ENCODE results near the gene CENPN. TPM values are rescaled to one million over a fixed set of nuclear protein-coding genes. Genes with fewer than 3 reads are reported as not detected.
A peak's percentile ranks its signal among the peaks of the same experiment; 100 is the strongest.

Gene CENPN
- total RNA-seq, 1 donor from 2014 or later = 31.0 TPM

GRCh38 chr16:81008505-81008789, 1.4 kb downstream of the CENPN start:
- no peaks in the 10 kb centered on the region for H3K36me3 Mint-ChIP-seq
- DNase-seq (ENCODE audit: extremely low spot score, unreplicated experiment) = no peak
- no peaks in the 10 kb centered on the region for H3K27me3 Mint-ChIP-seq
- peaks cover 23% of the 10 kb centered on the region for H3K4me1 Mint-ChIP-seq (ENCODE audit: unreplicated experiment)
- TF ChIP-seq CTCF (conservative IDR thresholded peaks at IDR 0.05) = no peak
- H3K27ac Mint-ChIP-seq = peak overlapping the region; percentile 100
- peak overlapping the region; percentile 99 for H3K4me3 Mint-ChIP-seq
- no peaks in the 10 kb centered on the region for H3K9me3 Mint-ChIP-seq

GRCh38 chr16:81012974-81013373, 6.0 kb downstream of the CENPN start:
- no peak for TF ChIP-seq CTCF (conservative IDR thresholded peaks at IDR 0.05)
- peaks cover 4% of the 10 kb centered on the region for H3K36me3 Mint-ChIP-seq
- H3K4me1 Mint-ChIP-seq (ENCODE audit: unreplicated experiment) = no peaks in the 10 kb centered on the region
- no peaks in the 10 kb centered on the region for H3K9me3 Mint-ChIP-seq
- no peak overlapping the region for H3K27ac Mint-ChIP-seq
- H3K4me3 Mint-ChIP-seq = no peak overlapping the region
- no peaks in the 10 kb centered on the region for H3K27me3 Mint-ChIP-seq
- DNase-seq (ENCODE audit: extremely low spot score, unreplicated experiment) = no peak

DNA sequence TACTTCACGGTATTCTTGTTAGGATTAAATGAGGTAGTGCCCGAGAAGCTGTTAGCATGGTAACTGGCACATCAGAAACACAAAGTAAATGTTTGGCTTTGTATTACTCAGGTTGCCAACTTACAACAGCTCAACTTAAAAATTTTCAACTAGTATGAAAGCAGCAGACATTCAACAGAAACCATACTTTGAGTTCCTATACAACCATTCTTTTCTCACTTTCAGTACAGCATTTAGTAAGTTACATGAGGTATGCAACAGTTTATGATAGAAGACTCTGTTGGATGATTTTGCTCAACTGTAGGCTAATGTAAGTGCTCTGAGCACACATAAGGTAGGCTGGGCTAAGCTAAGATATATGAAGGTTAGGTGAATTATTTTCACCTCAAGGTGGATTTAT, 7.7 kb downstream of the CENPN start:
- no peak for TF ChIP-seq CTCF (conservative IDR thresholded peaks at IDR 0.05)
- peaks cover 4% of the 10 kb centered on the region for H3K36me3 Mint-ChIP-seq
- no peaks in the 10 kb centered on the region for H3K9me3 Mint-ChIP-seq
- no peak for DNase-seq (ENCODE audit: extremely low spot score, unreplicated experiment)
- H3K4me1 Mint-ChIP-seq (ENCODE audit: unreplicated experiment) = no peaks in the 10 kb centered on the region
- H3K27ac Mint-ChIP-seq = no peak overlapping the region
- H3K4me3 Mint-ChIP-seq = no peak overlapping the region
- H3K27me3 Mint-ChIP-seq = no peaks in the 10 kb centered on the region

DNA sequence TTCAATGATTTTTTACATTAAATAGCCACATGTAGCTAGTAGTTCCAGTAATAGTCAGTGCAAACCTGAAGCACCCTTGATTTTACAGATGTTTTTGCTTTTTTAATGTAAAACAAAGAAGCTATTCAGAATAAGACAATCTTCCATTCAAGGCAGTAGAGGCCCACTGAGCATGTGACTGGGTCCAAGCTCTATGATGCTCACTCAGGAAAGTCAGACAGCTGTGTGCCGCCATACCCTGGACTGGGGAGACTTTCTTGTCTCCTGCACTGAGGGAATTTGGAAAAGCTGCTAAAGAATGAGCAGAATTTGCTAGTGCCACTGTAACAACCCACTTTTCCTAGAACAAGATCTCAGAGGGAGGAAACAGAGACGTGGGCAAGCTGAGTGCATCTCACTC, 11.5 kb downstream of the CENPN start:
- no peak for DNase-seq (ENCODE audit: extremely low spot score, unreplicated experiment)
- no peak for TF ChIP-seq CTCF (conservative IDR thresholded peaks at IDR 0.05)
- H3K4me3 Mint-ChIP-seq = no peak overlapping the region
- no peaks in the 10 kb centered on the region for H3K9me3 Mint-ChIP-seq
- H3K4me1 Mint-ChIP-seq (ENCODE audit: unreplicated experiment) = no peaks in the 10 kb centered on the region
- H3K27ac Mint-ChIP-seq = no peak overlapping the region
- H3K27me3 Mint-ChIP-seq = no peaks in the 10 kb centered on the region
- peaks cover 7% of the 10 kb centered on the region for H3K36me3 Mint-ChIP-seq

DNA sequence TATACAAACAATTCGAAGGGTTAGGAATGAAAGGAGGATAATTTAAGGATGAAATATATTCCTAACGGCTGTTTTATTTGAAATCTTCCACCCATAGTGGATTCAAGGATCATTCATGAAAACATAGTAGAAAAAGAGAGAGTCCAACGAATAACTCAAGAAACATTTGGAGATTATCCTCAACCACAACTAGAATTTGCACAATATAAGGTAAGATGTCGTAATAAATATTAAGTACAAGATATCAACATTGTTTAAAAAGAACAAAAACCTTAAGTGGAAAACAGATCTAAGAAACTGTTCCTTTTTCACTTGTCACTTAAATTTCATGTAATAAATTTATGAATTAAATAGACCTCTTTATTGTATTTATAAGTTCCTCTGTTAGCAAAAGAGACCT, 19.4 kb downstream of the CENPN start:
- H3K36me3 Mint-ChIP-seq = peaks cover 15% of the 10 kb centered on the region
- no peak overlapping the region for H3K4me3 Mint-ChIP-seq

More for the DNA sequence above, 19.4 kb downstream of the CENPN start:
- DNase-seq (ENCODE audit: extremely low spot score, unreplicated experiment) = no peak
- Mint-ChIP-seq H3K27ac (no peak overlapping the region), H3K9me3 (no peaks in the 10 kb centered on the region), H3K4me1 (ENCODE audit: unreplicated experiment) (no peaks in the 10 kb centered on the region), H3K27me3 (no peaks in the 10 kb centered on the region)
- no peak for TF ChIP-seq CTCF (conservative IDR thresholded peaks at IDR 0.05)

All from type B pancreatic cell (in vitro differentiated cells).